ENCODE results near the gene TSSK3. TPM values are rescaled to one million over a fixed set of nuclear protein-coding genes. Genes with fewer than 3 reads are reported as not detected.

TSSK3 gene, protein sequence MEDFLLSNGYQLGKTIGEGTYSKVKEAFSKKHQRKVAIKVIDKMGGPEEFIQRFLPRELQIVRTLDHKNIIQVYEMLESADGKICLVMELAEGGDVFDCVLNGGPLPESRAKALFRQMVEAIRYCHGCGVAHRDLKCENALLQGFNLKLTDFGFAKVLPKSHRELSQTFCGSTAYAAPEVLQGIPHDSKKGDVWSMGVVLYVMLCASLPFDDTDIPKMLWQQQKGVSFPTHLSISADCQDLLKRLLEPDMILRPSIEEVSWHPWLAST
- not detected for total RNA-seq

DNA sequence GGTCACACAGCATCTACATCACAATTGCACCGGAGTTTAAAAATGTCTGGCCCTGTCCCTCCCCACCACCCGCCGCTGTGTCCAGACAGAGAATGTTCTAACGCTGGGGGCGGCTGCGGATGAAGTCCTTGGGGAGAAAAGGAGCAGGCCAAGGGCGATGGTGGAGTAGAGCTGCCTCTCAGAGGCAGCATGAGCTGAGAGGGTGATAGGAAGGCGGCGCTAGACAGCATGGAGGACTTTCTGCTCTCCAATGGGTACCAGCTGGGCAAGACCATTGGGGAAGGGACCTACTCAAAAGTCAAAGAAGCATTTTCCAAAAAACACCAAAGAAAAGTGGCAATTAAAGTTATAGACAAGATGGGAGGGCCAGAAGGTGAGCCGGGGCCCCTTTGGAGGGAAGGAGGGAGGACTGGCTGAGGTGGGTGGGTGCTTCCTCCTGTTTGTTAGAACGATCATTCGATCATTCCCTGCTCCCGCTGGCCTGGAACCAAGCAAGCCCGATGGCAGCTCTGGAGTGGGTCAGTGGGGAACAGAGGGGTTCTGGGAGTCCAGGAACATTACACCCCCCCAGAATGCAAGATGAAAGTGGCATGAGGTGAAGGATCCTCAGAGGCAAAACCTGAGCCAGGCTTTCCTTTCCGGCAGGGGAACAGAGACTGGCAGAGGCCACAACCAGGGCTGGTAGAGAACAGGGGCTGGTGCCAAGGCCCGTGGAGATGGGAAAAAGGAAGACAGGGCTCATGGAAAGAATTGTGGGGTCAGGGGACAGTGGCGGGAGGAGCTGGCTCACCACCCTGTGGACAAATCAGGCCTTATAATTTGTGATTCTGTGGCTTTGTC is at the start of gene TSSK3, which contains the start of gene FAM229A:
TSS of gene TSSK3 (plus strand) at position 66 of the 840 bp plus-strand sequence. CDS start at position 229, 163 bp downstream.
TSS of gene FAM229A (minus strand) at position 12 of the 840 bp plus-strand sequence. CDS start 394 bp downstream, outside the sequence.
- DNase-seq (ENCODE audit: extremely low spot score in 2 of 2) = no peak
- H3K36me3 ChIP-seq = peaks cover 0 to 30% of the 10 kb centered on the region in 2 donors
- peak within 1 kb of the TSS; percentile 35 to 45 for H3K4me3 ChIP-seq
- H3K27ac ChIP-seq = peak within 1 kb of the TSS; percentile 42
- TF ChIP-seq, protein P1, sequence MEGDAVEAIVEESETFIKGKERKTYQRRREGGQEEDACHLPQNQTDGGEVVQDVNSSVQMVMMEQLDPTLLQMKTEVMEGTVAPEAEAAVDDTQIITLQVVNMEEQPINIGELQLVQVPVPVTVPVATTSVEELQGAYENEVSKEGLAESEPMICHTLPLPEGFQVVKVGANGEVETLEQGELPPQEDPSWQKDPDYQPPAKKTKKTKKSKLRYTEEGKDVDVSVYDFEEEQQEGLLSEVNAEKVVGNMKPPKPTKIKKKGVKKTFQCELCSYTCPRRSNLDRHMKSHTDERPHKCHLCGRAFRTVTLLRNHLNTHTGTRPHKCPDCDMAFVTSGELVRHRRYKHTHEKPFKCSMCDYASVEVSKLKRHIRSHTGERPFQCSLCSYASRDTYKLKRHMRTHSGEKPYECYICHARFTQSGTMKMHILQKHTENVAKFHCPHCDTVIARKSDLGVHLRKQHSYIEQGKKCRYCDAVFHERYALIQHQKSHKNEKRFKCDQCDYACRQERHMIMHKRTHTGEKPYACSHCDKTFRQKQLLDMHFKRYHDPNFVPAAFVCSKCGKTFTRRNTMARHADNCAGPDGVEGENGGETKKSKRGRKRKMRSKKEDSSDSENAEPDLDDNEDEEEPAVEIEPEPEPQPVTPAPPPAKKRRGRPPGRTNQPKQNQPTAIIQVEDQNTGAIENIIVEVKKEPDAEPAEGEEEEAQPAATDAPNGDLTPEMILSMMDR (IDR thresholded peaks at IDR 0.05) = no peak
- no peak for TF ChIP-seq POLR2A (IDR thresholded peaks at IDR 0.05)
- H3K9me3 ChIP-seq = no peaks in the 10 kb centered on the region
- intact Hi-C loops (cut with DNase I) = no loop called here
- peaks cover 21% of the 10 kb centered on the region for H3K4me1 ChIP-seq
- H3K27me3 ChIP-seq = no peaks in the 10 kb centered on the region

DNA sequence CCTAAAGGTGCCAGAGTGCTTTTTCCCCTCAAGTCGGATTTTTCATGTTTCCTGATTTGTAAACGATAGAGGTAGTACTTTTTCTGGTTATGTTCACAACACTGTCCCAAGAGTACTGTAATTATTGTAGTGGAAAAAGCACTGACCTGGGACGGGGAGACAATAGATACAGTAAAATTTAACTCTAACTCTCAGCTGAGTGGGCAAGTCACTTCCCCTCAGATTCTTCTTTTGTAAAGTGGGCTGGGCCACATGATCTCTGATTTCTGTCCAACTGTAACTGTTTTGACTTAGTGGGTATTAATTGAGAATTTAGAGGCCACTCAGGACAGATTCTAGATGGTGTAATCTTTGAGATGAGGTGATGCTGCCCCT is 45.4 kb upstream of the TSSK3 start:
- DNase-seq (ENCODE audit: extremely low spot score in 2 of 2) = no peak
- TF ChIP-seq, protein P1 (IDR thresholded peaks at IDR 0.05) = no peak
- intact Hi-C loops (cut with DNase I) = no loop called here
- Histone ChIP-seq H3K4me3 (no peak overlapping the region), H3K36me3 (peaks cover 0 to 24% of the 10 kb centered on the region in 2 donors), H3K9me3 (no peaks in the 10 kb centered on the region), H3K27me3 (no peaks in the 10 kb centered on the region), H3K27ac (no peak overlapping the region), H3K4me1 (no peaks in the 10 kb centered on the region)

DNA sequence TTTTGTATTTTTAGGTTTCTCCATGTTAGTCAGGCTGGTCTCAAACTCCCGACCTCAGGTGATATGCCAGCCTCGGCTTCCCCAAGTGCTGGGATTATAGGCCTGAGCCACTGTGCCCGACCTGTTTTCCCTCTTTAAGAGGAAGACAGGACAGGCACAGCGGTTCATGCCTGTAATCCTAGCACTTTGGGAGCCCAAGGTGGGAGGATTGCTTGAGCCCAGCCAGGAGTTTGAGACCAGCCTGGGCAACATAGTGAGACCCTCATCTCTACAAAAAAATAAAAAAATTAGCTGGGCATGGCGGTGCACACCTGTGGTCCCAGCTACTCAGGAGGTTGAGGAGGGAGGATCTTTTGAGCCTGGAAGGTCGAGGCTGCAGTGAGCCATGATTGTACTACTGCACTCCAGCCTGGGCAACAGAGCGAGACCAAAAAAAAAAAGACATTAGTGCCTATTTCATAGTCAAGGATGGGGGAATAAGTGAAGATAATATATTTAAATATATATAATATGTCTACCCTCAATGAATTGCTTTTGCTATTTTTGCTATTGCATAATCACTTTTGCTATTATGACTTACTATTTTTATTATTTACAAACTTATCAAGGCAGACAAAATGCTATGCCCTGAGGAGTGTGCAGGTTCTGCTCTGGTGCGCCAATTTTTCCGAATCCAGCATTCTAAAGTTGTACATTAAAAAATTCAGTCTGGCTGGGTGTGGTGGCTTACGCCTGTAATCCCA is 44.0 kb upstream of the TSSK3 start:
- Histone ChIP-seq H3K27ac (no peak overlapping the region), H3K4me3 (no peak overlapping the region), H3K36me3 (peaks cover 0 to 24% of the 10 kb centered on the region in 2 donors), H3K9me3 (no peaks in the 10 kb centered on the region), H3K4me1 (no peaks in the 10 kb centered on the region), H3K27me3 (no peaks in the 10 kb centered on the region)
- TF ChIP-seq POLR2AphosphoS5 (IDR thresholded peaks at IDR 0.05; ENCODE audit: insufficient read depth in 1 of 2, low read depth in 1 of 2) (no peak), POLR2A (IDR thresholded peaks at IDR 0.05) (no peak)
- TF ChIP-seq, protein P1 (IDR thresholded peaks at IDR 0.05) = no peak
- DNase-seq (ENCODE audit: extremely low spot score in 2 of 2) = no peak
- intact Hi-C loops (cut with DNase I) = no loop called here

DNA sequence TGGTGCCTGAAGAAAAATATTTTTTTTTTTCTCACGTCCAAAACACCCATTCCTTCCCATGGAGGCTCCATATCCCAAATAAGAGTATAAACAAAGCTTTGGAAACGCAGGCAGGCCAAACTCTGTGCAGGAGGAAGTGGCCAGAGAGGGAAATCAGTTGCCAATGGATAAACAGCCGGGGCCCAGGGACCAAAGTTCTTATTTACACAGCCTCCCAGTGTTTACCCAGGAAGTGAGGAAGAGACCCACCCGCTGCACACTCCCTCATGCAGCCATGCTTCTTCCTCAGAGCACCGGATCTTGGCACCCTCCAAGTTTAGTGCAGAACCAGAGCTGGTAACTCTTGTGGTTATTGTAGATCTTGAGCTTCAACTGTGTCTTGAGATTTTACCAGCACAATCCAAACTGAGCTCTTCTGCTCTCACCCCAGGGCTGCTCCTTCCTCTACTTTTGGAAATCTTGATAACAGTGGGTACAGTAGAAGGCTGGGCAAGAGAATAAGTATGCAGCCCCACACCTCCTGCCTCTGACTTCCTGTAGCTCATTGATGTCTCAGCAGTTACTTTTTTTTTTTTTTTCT is 40.5 kb upstream of the TSSK3 start:
- H3K4me1 ChIP-seq = no peaks in the 10 kb centered on the region
- intact Hi-C loops (cut with DNase I) = no loop called here
- H3K27ac ChIP-seq = no peak overlapping the region
- H3K27me3 ChIP-seq = no peaks in the 10 kb centered on the region
- no peak for DNase-seq (ENCODE audit: extremely low spot score in 2 of 2)
- no peak overlapping the region for H3K4me3 ChIP-seq
- peaks cover 0 to 45% of the 10 kb centered on the region in 2 donors for H3K36me3 ChIP-seq
- TF ChIP-seq, protein P1 (IDR thresholded peaks at IDR 0.05) = no peak
- TF ChIP-seq POLR2A (IDR thresholded peaks at IDR 0.05) (no peak), POLR2AphosphoS5 (IDR thresholded peaks at IDR 0.05; ENCODE audit: insufficient read depth in 1 of 2, low read depth in 1 of 2) (no peak)
- no peaks in the 10 kb centered on the region for H3K9me3 ChIP-seq

Data from vagina (tissue), 2 donors.